HK-2 (cell line): ENCODE measurements around the gene PLK4.
"Not testable (repeated sequence)": the region's sequence is repeated elsewhere in the genome, so short reads cannot be mapped to it uniquely, and the experiment has no call there.

Experiments used
- DNase-seq: peaks from one replicate; pipeline ENCODE4 v3.0.0-alpha.2; 2018; ENCODE audit not compliant: unreplicated experiment

The PLK4 gene

GRCh38 chr4:127916512-127916911 lies 35.8 kb downstream of the PLK4 start:
- DNase-seq, result no peak

DNA sequence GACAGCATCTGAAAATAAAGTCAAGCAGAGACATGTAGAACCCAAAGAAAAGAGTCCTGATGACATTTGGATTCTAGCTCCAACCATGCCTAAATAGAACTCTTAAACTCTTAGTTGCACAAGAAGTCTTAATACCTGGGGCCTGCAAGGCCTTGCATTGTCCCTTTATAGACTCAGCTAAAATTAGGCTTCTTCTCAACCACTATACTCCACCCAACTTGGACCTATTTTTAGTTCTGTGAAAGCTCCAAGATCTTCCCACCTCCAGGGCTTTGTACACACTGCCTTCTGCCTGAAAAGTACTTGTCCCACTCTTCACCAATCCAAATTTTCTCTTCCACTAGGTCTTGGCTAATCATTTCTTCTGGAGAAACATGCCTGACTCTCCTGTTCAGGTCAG lies 36.5 kb downstream of the PLK4 start:
- DNase-seq, result no peak

- DNase-seq, result no peak
These were observed 39.8 kb downstream of the PLK4 start for GRCh38 chr4:127920521-127920920.

GRCh38 chr4:127922226-127922625 lies 41.5 kb downstream of the PLK4 start:
- DNase-seq, result no peak

GRCh38 chr4:127925720-127926119 lies 45.0 kb downstream of the PLK4 start:
- DNase-seq, result not testable (repeated sequence)

DNA sequence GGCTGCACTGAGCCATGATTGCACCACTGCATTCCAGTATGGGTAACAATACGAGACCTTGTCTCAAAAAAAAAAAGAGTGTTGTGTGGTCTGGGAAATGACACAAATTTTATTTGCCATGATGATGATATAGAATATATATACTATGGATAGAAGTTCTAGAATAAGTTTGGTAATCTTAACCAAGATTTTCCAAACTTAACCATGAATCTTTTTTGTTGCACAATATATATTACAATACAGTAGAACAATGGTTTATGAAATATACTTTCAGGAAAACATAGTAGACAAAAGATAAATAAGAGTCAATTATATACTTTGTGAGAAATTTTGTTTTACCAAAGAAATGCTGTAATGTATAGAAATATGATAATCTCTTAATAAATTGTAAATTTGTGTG lies 49.5 kb downstream of the PLK4 start:
- DNase-seq, result no peak

- not testable (repeated sequence) for DNase-seq
These were observed 51.1 kb downstream of the PLK4 start for GRCh38 chr4:127931836-127932235.

DNA sequence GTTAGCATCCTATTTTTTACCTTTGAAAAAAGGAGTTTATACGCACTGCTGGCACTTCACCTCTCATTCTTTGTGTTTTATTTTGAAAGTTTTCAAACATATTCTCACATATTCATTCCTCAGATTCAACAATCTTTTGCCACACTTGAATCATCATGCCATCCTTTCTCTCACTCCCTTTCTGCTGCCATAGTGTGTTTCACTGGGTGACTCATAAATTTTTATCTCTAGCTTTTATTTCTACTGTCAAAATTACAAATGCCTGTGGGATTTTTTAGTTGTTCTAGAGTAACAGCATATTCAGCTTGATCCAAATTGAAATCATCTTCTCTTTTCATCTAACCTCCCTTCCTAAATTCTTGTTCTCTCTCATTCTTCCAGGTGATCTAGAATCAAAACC lies 56.3 kb downstream of the PLK4 start:
- no peak for DNase-seq
